AG09309 (cell line): ENCODE data around the gene ANKRD22.

Experiments used
- DNase-seq: peaks from one replicate; pipeline ENCODE4 v3.0.0-alpha.2; 2010; ENCODE audit warnings: low read depth
- H3K4me3 ChIP-seq: 2 replicates; pipeline ENCODE4 v1.5.1; 2011; ENCODE audit warnings: mild to moderate bottlenecking, low read depth, low read length, moderate library complexity; ENCODE audit not compliant: control insufficient read depth
- TF ChIP-seq, protein P1 (sequence below): IDR thresholded peaks from 2 replicates; pipeline ENCODE4 v1.5.1; 2011; ENCODE audit warnings: mild to moderate bottlenecking, low read depth, low read length, inconsistent platforms; ENCODE audit not compliant: insufficient read depth, control insufficient read depth; ENCODE audit errors: missing control alignments

Gene ANKRD22

DNA sequence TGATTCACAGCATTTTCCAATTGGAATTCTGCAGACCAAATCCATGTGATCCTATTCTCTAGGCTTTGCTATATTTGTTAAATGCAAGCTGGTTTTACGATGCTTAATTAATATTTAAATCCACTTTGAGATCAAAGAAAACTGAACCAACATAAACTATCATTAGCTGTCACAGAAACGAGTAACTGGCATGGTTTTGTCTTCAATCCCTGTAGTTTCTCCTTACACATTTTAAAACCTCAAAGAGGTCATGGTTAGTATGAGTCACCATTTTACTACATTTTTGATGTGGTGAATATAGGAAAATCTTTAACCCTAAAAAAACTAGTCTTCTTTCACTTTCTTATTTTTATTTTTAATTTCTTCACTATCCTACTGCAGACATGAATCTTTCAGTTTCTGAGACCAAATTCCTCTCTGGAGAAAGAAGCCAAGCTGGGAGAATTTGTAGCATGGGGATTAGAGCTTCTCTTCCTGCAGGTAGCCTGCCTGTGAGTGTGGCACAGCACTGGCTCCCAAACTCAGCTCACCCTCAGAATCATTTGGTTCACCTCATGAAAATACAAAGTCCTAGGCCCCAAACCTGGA is 57.8 kb downstream of the ANKRD22 start:
- H3K4me3 ChIP-seq, result no peak overlapping the region
- peak; percentile 28 for DNase-seq
- TF ChIP-seq, protein P1, sequence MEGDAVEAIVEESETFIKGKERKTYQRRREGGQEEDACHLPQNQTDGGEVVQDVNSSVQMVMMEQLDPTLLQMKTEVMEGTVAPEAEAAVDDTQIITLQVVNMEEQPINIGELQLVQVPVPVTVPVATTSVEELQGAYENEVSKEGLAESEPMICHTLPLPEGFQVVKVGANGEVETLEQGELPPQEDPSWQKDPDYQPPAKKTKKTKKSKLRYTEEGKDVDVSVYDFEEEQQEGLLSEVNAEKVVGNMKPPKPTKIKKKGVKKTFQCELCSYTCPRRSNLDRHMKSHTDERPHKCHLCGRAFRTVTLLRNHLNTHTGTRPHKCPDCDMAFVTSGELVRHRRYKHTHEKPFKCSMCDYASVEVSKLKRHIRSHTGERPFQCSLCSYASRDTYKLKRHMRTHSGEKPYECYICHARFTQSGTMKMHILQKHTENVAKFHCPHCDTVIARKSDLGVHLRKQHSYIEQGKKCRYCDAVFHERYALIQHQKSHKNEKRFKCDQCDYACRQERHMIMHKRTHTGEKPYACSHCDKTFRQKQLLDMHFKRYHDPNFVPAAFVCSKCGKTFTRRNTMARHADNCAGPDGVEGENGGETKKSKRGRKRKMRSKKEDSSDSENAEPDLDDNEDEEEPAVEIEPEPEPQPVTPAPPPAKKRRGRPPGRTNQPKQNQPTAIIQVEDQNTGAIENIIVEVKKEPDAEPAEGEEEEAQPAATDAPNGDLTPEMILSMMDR, result no peak

DNA sequence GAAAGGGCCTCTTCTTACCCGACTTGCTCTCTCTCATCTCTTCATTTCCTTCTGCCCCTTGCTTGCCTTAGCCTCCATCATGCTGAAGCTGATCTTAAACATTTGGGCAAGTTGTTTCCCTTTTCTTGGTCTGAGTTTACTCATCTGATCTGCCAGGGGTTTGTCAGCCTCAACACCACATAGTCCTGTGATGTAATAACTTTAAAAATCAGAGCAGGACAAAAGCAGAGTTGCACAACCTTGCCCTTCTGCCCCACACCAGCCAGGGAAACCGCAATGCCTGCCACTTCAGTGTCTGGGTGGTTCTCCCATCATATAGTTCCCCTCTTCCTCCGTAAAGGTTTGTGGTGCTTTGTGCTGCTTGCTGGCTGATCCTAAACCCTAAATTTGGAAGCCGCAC is 59.0 kb downstream of the ANKRD22 start:
- H3K4me3 ChIP-seq, result no peak overlapping the region
- peak; percentile 37 for DNase-seq
- TF ChIP-seq, protein P1, result no peak

DNA sequence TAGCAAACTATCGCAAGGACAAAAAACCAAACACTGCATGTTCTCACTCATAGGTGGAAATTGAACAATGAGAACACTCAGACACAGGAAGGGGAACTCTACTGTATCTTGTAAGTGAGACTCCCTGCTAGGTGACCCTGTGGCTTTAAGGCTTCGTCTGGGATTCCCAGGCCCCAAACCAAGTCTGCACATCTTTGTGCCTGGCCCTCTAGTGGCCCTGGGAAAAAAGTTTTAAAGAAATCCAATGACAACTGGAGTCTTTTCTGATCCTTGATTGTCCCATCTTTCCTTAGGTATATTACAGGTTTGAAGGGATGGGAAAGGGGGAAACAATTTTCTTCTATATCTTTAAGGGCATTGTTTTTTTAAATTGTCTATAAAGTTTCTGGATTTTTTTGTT is 59.7 kb downstream of the ANKRD22 start:
- no peak for DNase-seq

DNA sequence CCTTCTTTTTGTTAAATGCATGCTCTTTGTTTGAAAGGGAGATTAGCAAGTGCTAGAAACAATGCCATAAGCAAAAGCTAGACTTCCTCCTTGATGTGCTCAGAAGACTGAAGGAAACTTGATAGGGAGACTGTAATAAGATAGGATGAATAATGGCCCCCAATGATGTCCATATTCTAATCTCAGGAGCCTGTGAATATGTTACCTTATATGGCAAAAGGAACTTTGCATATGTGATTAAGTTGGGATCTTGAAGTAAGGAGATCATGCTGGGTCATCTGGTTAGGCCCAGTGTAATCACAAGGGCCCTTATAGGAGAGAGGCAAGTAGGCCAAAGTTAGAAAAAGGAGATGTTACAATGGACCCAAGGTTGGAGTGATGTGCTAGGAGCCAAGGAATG is 62.7 kb downstream of the ANKRD22 start:
- TF ChIP-seq, protein P1, result no peak
- no peak for DNase-seq
- H3K4me3 ChIP-seq, result no peak overlapping the region

More for the DNA sequence above, 59.7 kb downstream of the ANKRD22 start:
- TF ChIP-seq, protein P1, result peak; percentile 52
- no peak overlapping the region for H3K4me3 ChIP-seq

DNA sequence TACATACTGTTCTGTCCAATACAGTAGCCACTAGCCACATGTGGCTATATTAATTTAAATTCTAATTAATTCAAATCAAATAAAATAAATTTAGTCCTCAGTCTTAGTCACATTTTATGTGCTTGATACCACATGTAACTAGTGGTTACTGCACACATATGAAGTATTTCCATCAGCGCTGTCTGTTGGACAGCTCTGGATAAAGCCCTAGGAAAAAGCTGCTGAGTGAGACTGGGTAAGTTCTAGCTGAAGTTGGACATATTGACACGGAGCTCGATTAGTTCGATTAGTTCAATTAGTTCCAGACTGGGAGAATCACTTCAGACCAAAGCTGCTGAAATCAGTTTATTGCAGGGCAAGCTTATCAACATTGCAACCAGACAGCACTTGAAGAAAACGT is 64.2 kb downstream of the ANKRD22 start:
- no peak overlapping the region for H3K4me3 ChIP-seq
- TF ChIP-seq, protein P1, result no peak
- DNase-seq, result no peak

DNA sequence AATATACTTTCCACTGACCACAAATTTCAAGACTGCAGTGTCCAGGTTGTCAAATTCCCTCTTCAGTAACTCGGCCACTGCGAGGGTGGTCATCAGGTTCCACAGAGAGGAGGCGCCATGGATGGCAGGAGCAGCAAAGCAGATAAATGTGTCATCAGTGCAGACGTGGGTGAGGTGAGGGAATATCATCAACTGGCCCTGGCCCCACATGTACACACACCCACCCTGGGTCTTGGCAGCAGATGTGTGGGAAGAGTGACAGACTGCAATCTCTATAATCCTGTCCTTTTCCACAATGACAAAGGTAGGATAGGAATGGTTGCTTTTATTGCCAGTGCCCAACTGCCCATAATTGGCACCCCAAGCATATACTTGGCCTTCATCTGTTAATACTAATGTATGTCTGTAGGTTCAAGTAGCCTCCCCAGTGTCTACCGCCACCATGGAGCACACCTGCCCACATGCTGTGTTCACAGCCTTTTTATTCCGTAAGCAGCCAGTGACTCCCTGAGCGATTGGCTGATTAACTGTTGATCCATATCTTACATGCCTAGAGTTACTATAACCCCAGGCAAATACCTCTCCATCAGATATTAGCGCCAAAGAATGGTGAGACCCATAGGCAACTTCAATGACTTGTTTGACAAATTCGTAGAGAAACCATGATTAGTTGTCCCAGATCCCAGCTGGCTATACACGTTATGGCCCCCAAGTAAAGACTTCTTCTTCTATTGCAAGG is 65.4 kb downstream of the ANKRD22 start:
- TF ChIP-seq, protein P1, result no peak
- no peak overlapping the region for H3K4me3 ChIP-seq

More for the DNA sequence above, 65.4 kb downstream of the ANKRD22 start:
- no peak for DNase-seq
